HG02885 (cell line): ENCODE data around the gene PTGES.
"Not testable (repeated sequence)": the region's sequence is repeated elsewhere in the genome, so short reads cannot be mapped to it uniquely, and the experiment has no call there.

Experiments used
- ATAC-seq: cut with Tn5 transposase; IDR thresholded peaks from one replicate; pipeline ENCODE4 v1.9.1; 2021; ENCODE audit warnings: mild to moderate bottlenecking; ENCODE audit not compliant: unreplicated experiment, poor library complexity

Gene PTGES, protein sequence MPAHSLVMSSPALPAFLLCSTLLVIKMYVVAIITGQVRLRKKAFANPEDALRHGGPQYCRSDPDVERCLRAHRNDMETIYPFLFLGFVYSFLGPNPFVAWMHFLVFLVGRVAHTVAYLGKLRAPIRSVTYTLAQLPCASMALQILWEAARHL

DNA sequence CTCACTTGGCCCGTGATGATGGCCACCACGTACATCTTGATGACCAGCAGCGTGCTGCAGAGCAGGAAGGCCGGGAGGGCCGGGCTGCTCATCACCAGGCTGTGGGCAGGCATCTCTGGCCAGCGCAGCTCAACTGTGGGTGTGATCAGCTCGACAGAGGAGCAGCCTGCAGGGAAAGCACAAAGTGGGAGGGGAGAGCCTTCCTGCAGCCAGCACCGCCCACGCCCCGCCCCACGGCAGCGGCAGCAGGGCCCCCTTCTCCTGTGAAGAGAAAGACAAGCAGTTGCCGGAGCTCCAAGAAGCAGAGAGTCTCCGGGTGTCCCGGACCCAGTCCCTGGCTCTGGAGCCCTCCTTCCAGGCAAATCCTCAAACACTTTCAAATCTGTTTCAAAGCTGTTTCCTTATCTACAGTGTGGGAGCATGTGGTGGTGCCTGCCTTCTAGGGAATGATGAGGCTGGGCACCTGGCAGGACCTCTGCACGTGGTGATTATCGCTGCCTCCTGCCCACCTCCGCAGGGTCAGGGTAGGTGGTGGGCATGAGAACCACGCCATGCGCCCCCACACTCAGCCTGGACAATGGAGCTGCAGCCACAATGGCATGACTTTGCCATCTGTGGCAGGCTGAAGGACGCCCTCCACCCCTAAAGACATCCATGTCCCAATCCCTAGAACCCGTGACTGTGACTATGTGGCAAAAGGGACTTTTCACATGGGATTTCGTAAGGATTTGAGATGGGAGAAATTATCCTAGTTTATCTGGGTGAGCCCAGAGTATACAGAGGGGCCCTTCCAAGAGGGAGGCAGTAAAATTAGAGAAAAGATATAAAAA, at the start of gene PTGES:
Gene PTGES, minus strand, starts transcription at position 143 of the 830 bp plus-strand sequence. Its CDS starts 30 bp downstream, at position 113.
- ATAC-seq, result no peak

DNA sequence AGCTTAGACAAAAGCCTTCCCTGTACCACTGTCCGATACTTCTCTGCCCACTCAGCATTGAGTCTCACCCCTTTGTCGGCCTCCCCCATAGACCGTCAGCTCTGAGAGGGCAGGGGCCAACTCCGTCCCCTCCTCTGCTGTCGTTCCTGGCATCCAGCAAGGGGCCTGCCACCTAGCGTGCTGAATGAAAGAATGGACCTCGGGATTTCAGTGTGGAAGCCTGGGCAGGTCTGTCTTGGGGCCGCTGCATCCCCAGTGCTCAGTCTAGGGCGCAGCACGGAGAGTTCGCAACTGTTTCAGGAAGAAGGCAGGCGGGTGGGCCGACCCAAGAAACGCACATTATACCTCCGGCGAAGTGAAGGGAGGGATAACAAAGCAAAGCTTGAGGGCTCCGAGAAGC, 48.7 kb upstream of the PTGES start:
- ATAC-seq, result no peak

DNA sequence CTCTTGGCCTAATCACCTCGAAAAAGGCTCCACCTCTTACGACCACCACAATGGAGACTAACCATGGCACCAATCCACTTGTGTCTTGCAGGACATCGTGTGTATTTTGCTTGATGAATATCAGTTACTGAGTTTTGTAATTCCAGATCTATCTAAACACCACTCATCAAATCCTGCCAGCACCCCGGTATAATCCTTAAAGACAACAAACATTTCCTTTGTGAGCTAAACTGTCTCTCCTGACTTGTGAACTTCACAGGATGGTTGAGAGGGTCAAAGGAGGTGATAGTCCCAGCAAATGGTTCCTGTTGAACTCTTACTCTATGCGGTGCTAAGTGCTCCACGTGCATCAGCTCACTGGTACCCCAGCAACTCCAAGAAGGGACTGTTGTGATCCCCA, 46.1 kb upstream of the PTGES start:
- no peak for ATAC-seq

DNA sequence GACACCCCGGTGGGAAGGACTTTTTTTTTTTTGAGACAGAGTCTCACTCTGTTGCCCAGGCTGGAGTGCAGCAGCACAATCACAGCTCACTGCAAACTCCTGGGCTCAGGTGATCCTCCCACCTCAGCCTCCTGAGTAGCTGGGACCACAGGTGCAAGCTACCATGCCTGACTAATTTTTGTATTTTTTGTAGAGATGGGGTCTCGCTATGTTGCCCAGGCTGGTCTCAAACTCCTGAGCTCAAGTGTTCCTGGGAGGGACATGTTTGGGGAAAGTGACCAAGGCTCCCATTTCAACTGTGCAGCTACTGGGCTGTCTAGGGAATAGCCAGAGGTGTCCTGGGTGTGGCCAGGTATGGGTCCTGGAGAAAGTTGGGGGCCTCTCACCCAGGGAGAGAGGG, 43.2 kb upstream of the PTGES start:
- not testable (repeated sequence) for ATAC-seq

DNA sequence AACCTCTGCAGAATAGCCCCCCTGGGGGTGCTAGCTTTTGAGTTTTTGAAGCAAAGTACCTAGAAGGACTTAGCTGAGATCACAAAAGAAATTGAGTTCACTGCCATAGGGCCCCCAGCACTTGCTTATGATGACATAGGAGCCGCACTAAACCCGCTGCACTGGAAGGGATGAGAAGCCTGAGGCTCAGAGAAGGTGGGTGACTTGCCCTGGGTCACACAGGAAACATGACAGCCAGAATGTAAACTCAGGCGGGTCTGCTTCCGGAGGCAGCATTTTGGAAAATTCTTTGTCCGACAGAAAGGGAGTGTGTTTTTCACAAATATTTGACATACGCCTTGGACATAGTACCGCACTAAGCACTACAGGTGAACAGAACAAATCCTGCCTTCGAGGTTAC, 41.7 kb upstream of the PTGES start:
- ATAC-seq, result no peak

DNA sequence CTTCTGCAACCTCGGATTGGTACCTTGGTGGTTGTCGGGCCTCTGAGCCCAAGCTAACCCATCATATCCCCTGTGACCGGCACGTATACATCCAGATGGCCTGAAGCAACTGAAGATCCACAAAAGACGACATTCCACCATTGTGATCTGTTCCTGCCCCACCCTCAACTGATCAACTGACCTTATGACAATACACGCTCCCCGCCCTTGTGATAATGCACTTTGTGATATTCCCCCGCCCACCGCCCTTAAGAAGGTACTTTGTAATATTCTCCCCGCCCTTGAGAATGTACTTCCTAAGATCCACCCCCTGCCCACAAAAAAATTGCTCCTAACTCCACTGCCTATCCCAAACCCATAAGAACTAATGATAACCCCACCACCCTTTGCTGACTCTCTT, 33.6 kb upstream of the PTGES start:
- no peak for ATAC-seq

DNA sequence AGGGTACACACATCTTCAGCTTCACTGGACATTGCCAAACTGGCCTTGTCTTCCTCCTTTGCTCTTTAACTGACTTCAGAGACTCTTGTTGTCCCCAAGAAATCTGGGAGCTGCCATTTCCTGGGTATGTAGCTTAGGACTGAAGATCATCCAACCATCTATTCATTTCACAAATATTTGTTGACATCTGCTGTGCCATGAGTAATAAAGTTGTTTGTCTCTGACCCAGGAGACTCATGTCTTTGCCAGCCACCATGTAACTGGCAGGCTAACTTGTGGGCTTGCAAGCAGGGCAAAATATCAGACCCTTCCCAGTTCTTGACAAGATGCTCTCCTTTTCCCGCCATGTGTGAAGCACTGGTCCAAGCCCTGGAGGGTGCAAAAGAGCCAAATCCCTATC, 33.0 kb upstream of the PTGES start:
- no peak for ATAC-seq

DNA sequence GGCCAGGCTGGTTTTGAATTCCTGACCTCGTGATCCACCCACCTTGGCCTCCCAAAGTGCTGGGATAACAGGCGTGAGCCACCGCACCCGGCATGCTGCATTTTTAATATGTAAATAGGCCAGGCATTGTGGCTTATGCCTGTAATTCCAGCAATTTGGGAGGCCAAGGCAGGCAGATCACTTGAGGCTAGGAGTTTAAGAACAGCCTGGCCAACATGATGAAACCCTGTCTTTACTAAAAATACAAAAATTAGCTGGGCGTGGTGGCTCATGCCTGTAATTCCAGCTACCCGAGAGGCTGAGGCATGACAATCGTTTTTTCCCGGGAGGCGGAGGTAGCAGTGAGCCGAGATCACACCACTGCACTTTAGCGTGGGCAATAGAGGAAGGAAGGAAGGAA, 32.1 kb upstream of the PTGES start:
- not testable (repeated sequence) for ATAC-seq

DNA sequence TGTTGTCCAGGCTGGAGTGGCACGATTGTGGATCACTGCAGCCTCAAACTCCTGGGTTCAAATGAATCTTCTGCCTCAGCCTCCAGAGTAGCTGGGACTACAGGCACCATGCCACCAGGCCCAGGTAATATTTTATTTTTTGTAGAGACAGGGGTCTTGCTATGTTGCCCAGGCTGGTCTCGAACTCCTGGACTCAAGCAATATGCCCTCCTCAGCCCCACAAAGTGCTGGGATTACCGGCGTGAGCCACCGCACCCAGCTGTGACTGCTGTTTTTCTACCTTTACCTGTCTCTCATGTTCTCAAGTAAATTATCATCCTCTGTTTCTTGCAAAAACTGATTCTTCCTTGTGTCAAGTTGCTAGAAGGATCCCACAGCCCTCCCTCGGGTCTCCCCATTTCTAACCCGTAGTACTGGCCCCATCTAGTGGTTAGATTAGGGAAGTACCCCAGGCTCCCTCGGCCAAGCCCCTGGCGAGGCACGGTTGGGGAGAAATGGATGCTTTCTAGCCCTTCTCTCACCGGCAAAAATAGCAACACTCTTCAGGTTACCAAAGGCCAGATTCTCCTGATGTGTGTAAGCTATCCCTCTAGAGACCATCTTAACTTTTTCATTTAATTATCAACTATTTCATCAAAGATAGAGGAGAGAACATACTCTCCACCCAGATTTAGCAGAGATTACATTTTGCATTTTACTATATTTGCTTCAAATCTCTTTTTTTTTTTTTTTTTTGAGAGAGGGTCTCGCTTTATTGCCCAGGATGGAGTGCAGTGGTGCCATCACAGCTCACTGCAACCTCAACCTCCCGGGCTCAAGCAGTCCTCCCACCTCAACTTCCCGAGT, 30.9 kb upstream of the PTGES start:
- ATAC-seq, result no peak

DNA sequence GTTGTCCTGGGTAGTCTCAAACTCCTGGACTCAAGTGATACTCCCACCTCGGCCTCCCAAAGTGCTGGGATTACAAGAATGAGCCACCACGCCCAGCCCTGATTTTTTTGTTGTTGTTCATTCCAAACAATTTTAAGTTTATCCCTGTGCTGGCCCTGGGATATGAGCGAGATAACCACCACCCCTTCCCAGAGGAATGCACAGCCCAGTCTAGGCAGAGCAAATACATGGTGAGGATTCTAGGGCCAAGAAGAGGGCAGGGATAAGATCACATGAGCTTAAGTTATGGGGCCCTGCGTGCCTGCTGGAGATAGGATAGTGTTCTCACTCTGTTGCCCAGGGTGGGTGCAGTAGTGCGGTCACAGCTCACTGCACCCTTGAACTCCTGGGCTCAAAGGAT, 29.1 kb upstream of the PTGES start:
- no peak for ATAC-seq

DNA sequence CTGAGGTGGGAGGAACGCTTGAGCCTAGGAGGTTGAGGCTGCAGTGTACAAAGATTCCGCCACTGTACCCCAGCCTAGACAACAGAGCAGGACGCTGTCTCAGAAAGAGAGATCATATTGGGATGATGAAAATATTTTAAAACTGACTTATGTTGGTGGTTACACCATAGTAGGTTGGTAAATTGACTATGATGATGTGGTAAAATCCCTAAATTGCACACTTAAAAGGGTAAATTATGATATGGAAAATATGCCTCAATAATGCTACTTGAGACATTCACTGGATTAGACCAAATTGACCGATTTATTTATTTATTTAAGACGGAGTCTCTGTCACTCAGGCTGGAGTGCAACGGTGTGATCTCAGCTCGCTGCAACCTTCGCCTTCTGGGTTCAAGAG, 28.3 kb upstream of the PTGES start:
- ATAC-seq, result no peak

DNA sequence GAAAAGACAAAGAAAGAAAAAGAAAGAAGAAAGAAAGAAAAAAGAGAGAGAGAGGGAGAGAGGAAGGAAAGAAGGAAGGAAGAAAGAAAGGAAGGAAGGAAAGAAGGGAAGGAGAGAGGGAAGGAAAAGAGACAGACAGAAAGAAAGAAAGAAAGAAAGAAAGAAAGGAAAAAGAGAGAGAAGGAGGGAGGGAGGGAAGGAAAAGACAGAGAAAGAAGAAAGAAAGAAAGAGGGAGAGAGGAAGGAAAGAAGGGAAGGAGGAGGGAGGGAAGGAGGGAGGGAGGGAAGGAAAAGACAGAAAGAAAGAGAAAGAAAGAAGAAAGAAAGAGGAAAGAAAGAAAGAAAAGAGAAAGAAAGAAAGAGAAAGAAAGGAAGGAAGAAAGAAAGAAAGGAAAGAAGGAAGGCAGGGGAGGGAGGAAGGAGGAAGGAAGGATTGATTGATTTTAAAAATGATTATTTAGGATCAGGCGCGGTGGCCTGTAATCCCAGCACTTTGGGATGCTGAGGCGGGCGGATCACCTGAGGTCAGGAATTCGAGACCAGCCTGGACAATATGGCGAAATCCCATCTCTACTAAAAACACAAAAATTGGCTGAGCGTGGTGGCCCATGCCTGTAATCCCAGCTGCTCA, 26.8 kb upstream of the PTGES start:
- ATAC-seq, result no peak

DNA sequence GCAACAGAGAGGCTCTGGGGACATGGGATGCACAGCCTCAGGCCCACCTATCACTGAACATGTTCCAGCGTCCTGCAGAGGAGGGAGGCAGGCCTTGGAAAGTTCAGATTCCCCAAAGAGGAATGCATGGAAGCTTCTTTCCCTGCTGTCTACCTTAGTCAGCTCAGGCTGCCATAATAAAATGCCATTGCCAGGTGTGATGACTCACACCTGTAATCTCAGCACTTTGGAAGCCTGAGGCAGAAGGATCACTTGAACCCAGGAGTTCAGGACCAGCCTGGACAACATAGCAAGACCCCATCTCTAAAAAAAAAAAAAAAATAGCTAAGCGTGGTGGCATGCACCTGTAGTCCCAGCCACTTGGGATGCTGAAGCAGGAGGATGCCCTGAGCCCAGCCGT, 25.6 kb upstream of the PTGES start:
- no peak for ATAC-seq

DNA sequence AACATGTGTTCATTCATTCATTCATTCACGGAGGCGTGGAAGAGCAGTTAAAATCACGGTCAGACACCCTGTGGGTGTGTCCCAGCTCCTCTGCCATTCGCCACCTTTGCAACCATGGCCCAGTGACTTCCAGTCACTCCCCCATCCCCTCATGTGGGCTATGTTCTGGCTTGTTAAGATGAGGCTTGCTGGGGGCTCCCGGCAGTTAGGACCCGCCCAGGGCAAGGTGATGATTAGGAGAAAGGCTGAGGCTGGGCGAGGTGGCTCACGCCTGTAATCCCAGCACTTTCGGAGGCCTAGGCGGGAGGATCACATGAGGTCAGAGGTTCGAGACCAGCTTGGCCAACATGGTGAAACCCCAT, 24.9 kb upstream of the PTGES start:
- no peak for ATAC-seq

DNA sequence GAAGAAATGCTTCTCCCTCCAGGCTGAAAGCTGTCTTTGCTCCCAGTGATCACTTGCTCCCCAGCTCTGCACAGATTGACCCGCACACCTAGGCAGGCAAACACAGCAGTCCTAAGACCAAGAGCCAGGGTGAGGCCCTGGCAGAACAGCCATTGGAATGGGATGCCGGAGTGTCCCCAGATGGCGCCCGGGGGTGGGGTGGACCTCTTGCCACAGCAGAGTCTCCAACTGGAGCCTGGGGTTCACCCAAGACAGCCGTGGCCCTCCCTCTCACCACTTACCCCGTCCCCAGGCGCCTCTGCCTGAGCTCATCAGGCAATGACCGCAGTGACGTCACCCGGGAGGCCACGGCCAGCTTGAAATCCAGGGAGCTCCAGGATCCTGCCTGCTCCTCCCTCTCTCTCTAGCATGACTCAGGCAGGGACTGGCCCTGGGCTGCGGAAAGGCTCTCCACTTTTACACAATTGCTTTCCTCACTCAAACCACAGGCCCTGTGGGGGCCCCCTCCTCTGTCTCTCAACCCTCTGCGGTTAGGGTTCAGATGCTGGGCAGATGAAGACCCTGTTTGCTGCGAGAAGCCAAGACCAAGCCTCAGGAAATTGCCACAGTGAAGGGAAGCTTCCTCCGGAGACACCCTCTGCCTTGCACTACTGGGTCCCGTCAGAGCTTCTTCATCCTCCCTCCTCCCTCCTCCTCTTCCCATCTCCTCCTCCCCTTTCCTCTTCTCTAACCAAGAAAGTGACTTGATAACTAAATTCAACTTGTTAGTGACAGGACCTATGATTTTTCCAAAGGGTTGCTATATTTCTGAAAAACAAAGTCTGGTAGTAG, 24.3 kb upstream of the PTGES start:
- no peak for ATAC-seq

DNA sequence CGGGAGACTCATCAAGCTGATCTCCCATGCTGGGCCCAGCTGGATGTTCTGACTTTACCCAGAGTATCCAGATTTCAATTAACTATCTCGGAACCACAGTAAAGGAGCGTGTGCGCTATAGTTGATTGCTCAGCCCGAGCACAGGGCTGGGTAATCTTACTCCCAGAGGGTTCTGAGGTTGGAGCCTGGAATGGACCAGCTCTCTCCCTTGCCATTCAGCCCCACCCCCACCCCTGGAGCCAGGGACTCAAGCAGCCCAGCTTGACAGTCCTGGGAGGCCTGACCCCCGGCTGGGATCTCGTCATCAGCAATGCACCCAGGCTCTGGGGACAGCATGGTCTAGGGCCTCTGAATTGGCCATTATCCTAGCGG, 23.7 kb upstream of the PTGES start:
- no peak for ATAC-seq

DNA sequence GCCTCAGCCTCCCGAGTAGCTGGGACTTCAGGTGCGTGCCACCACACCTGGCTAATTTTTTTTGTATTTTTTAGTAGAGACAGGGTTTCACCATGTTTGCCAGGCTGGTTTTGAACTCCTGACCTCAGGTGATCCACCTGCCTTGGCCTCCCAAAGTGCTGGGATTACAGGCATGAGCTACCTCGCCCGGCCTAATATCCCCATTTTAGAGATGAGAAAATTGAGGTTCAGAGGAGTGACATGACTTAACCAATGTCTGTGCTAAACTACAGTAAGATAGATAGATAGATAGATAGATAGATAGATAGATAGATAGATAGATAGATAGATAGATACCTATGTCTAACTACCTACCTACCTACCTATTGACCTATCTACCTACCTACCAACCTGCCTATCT, 23.3 kb upstream of the PTGES start:
- ATAC-seq, result not testable (repeated sequence)

DNA sequence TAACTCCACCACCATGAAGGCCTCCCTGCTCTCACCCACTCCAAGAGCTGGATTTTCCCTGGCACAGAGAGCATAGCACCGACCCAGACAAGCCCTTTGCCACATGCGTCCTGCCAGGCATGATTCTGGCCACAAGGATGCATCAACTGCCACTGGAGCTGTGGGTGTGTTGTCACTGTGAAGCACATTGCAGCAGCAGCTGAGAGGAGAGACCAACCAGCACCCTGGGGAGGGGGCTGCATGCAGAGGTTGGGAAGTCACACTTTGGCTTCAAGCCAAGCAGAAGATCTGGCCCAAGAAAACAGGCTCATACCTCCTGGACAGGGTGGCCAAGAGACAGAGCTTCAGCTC, 22.6 kb upstream of the PTGES start:
- no peak for ATAC-seq

DNA sequence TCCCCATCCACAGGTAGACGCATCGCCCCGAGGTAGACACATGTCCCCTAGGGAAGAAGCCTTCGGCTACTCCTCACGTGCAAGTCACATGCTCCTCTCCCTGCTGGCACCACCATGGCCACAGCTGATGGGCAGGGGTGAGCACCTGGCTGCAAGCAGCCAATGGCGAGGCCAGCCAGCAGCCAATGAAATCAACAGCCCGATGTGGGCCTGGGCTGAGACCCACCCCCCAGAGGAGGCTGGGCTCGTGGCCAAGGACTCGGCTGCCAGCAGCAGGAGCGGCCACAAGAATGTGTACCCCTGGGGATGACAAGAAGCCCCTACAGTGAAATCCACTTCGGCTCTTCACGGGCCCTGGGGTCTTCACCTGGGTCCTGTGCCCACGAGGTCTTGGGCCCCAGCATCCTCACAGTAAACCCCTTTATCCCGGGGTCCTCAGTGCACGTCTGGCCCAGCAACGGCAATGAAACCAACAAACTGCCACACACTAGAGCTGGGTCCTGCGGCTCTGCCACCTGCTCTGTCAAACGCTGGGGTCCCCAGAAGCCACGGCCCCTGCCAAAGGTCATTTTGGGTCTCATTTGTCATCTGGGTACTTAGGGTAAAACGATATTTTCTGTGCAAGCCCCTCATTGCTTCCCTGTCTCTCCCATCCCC, 22.1 kb upstream of the PTGES start:
- ATAC-seq, result no peak
